ENCODE data around the gene PROSER2. TPM values are rescaled to one million over a fixed set of nuclear protein-coding genes. Genes with fewer than 3 reads are reported as not detected.

PROSER2 gene
- total RNA-seq, 2 donors from 2014 or later, result 6.2 to 9.5 TPM

DNA sequence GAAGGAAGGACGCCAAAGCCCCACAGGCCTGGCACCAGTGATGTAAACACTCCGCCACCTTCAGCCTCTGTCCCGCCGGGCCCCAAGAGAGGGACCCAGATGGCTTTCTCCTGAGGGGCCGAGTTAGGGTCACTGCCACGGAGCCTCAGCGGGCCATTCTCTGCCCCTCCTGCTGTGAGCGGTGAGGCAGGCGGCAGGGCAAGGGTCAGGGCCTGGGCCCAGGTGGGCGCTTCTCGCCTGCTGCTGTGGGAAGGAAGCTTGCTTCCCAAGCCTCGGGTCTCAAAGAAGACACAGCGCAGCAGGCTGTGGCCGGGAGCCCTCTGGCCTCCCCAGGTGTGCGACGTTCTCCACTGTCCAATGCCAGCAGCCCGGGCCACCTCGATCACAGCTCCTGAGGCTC is 84.8 kb downstream of the PROSER2 start:
- no peaks in the 10 kb centered on the region for H3K4me1 ChIP-seq (ENCODE audit: control insufficient read depth in 1 of 2, low read depth in 2 of 2)
- H3K27ac ChIP-seq, result no peak overlapping the region
- no peak for DNase-seq (ENCODE audit: low spot score)
- H3K27me3 ChIP-seq (replicated peaks; ENCODE audit: insufficient read depth), result no peaks in the 10 kb centered on the region
- H3K36me3 ChIP-seq, result no peaks in the 10 kb centered on the region
- H3K4me3 ChIP-seq, result no peak overlapping the region
- no peak for ATAC-seq (ENCODE audit: insufficient number of reproducible peaks, low FRiP score, low read depth)
- TF ChIP-seq, protein P1, sequence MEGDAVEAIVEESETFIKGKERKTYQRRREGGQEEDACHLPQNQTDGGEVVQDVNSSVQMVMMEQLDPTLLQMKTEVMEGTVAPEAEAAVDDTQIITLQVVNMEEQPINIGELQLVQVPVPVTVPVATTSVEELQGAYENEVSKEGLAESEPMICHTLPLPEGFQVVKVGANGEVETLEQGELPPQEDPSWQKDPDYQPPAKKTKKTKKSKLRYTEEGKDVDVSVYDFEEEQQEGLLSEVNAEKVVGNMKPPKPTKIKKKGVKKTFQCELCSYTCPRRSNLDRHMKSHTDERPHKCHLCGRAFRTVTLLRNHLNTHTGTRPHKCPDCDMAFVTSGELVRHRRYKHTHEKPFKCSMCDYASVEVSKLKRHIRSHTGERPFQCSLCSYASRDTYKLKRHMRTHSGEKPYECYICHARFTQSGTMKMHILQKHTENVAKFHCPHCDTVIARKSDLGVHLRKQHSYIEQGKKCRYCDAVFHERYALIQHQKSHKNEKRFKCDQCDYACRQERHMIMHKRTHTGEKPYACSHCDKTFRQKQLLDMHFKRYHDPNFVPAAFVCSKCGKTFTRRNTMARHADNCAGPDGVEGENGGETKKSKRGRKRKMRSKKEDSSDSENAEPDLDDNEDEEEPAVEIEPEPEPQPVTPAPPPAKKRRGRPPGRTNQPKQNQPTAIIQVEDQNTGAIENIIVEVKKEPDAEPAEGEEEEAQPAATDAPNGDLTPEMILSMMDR (IDR thresholded peaks at IDR 0.05), result no peak
- H3K9me3 ChIP-seq, result no peaks in the 10 kb centered on the region

DNA sequence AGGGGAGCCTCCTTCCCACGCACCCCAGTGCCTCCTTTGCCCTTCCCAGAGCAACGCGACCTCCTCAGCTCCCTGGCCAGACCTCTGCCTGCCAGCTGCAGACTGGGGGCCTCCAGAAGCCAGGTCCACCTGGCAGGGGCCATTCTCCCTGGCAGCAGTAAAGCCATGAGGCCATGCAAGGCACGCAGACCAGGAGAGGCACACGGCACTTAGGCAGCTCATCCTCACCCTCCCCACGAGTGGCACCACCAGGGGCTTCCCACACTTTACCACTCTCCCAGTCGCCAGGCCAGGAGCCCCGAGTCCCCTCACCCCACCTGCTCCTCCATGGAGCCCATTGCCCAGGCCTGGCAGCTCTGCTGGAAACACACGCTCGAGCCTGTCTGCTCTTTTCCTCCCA is 85.4 kb downstream of the PROSER2 start:
- ATAC-seq (ENCODE audit: insufficient number of reproducible peaks, low FRiP score, low read depth) (no peak), DNase-seq (ENCODE audit: low spot score) (no peak)
- Histone ChIP-seq H3K36me3 (no peaks in the 10 kb centered on the region), H3K4me3 (no peak overlapping the region), H3K27ac (no peak overlapping the region), H3K9me3 (no peaks in the 10 kb centered on the region), H3K27me3 (replicated peaks; ENCODE audit: insufficient read depth) (no peaks in the 10 kb centered on the region), H3K4me1 (ENCODE audit: control insufficient read depth in 1 of 2, low read depth in 2 of 2) (no peaks in the 10 kb centered on the region)
- TF ChIP-seq, protein P1 (IDR thresholded peaks at IDR 0.05), result no peak

DNA sequence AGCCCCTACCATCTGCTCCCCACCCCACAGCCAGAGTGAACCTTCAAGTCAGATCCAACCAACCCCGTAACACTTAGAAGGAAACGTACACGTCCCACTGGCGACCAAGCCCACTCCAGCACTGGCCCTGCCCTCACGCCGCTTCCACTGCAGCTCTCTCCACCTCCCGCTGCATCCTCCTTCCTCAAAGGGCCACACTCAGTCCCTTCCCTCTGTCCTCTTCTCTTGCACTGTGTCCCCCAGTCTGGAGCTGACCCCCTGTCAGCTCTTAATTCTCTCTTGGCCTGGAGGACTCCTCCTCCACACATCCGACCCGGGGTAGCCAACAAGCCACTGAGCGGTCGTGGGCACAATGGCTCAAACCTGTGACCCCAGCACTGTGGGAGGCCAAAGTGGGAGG is 85.8 kb downstream of the PROSER2 start:
- TF ChIP-seq, protein P1 (IDR thresholded peaks at IDR 0.05), result no peak
- DNase-seq (ENCODE audit: low spot score), result no peak

DNA sequence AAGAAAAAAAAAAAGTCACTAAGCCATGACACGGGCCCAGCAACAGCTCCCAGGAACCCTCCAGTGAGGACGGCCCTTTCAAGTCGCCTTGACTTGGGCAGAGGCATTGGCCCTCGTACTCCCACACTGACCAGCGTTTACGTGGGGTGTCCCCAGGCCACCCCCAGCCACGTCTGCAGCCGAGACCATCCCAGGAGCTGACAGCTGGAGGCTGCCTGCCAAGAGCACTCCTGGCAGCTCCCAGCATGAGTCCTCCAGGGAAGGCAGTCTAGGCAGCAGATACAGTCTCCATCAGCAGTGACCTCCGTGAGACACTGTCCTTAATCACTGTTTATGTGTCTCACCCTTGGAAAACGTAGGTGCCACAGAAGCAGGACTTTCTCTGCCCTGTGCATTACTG is 86.5 kb downstream of the PROSER2 start:
- H3K27me3 ChIP-seq (replicated peaks; ENCODE audit: insufficient read depth), result no peaks in the 10 kb centered on the region
- DNase-seq (ENCODE audit: low spot score), result no peak
- H3K27ac ChIP-seq, result no peak overlapping the region
- no peaks in the 10 kb centered on the region for H3K4me1 ChIP-seq (ENCODE audit: control insufficient read depth in 1 of 2, low read depth in 2 of 2)
- H3K36me3 ChIP-seq, result no peaks in the 10 kb centered on the region
- H3K4me3 ChIP-seq, result no peak overlapping the region
- ATAC-seq (ENCODE audit: insufficient number of reproducible peaks, low FRiP score, low read depth), result no peak
- no peaks in the 10 kb centered on the region for H3K9me3 ChIP-seq
- TF ChIP-seq, protein P1 (IDR thresholded peaks at IDR 0.05), result no peak

More for the DNA sequence above, 85.8 kb downstream of the PROSER2 start:
- H3K4me3 ChIP-seq, result no peak overlapping the region
- no peak for ATAC-seq (ENCODE audit: insufficient number of reproducible peaks, low FRiP score, low read depth)
- H3K36me3 ChIP-seq, result no peaks in the 10 kb centered on the region
- H3K27me3 ChIP-seq (replicated peaks; ENCODE audit: insufficient read depth), result no peaks in the 10 kb centered on the region
- H3K27ac ChIP-seq, result no peak overlapping the region
- no peaks in the 10 kb centered on the region for H3K4me1 ChIP-seq (ENCODE audit: control insufficient read depth in 1 of 2, low read depth in 2 of 2)
- H3K9me3 ChIP-seq, result no peaks in the 10 kb centered on the region

DNA sequence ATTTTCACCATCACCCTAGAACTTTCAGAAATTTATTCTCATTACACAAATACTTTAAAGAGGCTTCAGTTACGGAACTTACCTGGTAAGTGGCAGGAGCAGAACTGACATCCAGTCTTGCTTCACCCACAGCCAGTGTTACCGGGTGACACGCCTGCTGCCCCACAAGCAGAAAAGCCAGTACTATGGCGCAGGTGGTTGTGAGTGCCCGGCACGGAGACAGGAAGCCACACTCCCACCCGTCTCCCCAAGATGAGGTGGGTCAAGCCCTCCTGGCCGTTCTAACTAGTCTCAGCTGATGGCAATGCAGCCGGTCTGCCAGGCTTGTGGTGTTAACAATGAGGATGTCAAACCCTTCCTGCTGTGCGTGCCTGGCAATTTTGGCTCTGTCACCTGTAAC is 86.9 kb downstream of the PROSER2 start:
- TF ChIP-seq, protein P1 (IDR thresholded peaks at IDR 0.05), result no peak
- H3K36me3 ChIP-seq, result no peaks in the 10 kb centered on the region
- no peaks in the 10 kb centered on the region for H3K4me1 ChIP-seq (ENCODE audit: control insufficient read depth in 1 of 2, low read depth in 2 of 2)
- H3K4me3 ChIP-seq, result no peak overlapping the region
- no peaks in the 10 kb centered on the region for H3K27me3 ChIP-seq (replicated peaks; ENCODE audit: insufficient read depth)
- H3K9me3 ChIP-seq, result no peaks in the 10 kb centered on the region
- DNase-seq (ENCODE audit: low spot score) (no peak), ATAC-seq (ENCODE audit: insufficient number of reproducible peaks, low FRiP score, low read depth) (no peak)
- no peak overlapping the region for H3K27ac ChIP-seq
